Keratinocyte (primary cell): Measurements from ENCODE around the gene DPM2. TPM values are rescaled to one million over a fixed set of nuclear protein-coding genes. Genes with fewer than 3 reads are reported as not detected.

ENCODE experiments used
- DNase-seq: peaks from one replicate; pipeline ENCODE4 v3.0.0-alpha.2; 2011; ENCODE audit warnings: low read depth, missing footprints, low spot score
- FAIRE-seq: peaks from 2 replicates; lab custom pipeline; 2011; peaks lifted over from hg19 to GRCh38; lab: Jason Lieb, UNC
- H2AFZ ChIP-seq: 2 replicates; pipeline ENCODE4 v1.6.0; 2012; ENCODE audit warnings: low read length, control low read depth, inconsistent platforms; ENCODE audit not compliant: control insufficient read depth
- H3K27ac ChIP-seq: 2 replicates; pipeline ENCODE4 v1.5.1; 2011; ENCODE audit warnings: low read length; ENCODE audit not compliant: control insufficient read depth, insufficient read depth
- H3K27me3 ChIP-seq: 3 replicates; pipeline ENCODE4 v1.6.0; 2011; ENCODE audit warnings: low read length; ENCODE audit not compliant: control insufficient read depth, insufficient read depth; ENCODE audit errors: extremely low read depth
- H3K36me3 ChIP-seq, 2 experiments: 2 replicates in 1 of 2; 3 replicates in 1 of 2; pipeline ENCODE4 v1.5.1; 2011; ENCODE audit warnings: low read length in 2 of 2, mild to moderate bottlenecking in 1 of 2; ENCODE audit not compliant: control insufficient read depth in 2 of 2, insufficient read depth in 2 of 2; ENCODE audit errors: extremely low read depth in 1 of 2
- H3K4me1 ChIP-seq: 3 replicates; pipeline ENCODE4 v1.5.1; 2011; ENCODE audit warnings: low read length; ENCODE audit not compliant: control insufficient read depth, insufficient read depth; ENCODE audit errors: extremely low read depth
- H3K4me2 ChIP-seq: 3 replicates; pipeline ENCODE4 v1.6.0; 2011; ENCODE audit warnings: low read depth, low read length; ENCODE audit not compliant: control insufficient read depth, insufficient read depth; ENCODE audit errors: extremely low read depth
- H3K4me3 ChIP-seq, 3 experiments: fragments of 200-600 bp in 1 of 3; sonication (generic) in 1 of 3; 2 replicates in 2 of 3; 3 replicates in 1 of 3; pipeline ENCODE4 v1.5.1; 2011 to 2016; ENCODE audit warnings: low read length in 3 of 3, mild to moderate bottlenecking in 3 of 3, control low read depth in 2 of 3, inconsistent platforms in 1 of 3, low read depth in 1 of 3, mixed read lengths in 1 of 3, mixed run types in 1 of 3, moderate library complexity in 1 of 3; ENCODE audit not compliant: control insufficient read depth in 2 of 3, insufficient read depth in 2 of 3; ENCODE audit errors: extremely low read depth in 1 of 3
- H3K79me2 ChIP-seq: 2 replicates; pipeline ENCODE4 v1.6.0; 2012; ENCODE audit warnings: low read length; ENCODE audit not compliant: control insufficient read depth, insufficient read depth
- H3K9ac ChIP-seq: 3 replicates; pipeline ENCODE4 v1.6.0; 2011; ENCODE audit warnings: low read length; ENCODE audit not compliant: control insufficient read depth, insufficient read depth; ENCODE audit errors: extremely low read depth
- H3K9me1 ChIP-seq: 3 replicates; pipeline ENCODE4 v1.6.0; 2011; ENCODE audit warnings: low read length; ENCODE audit not compliant: control insufficient read depth, insufficient read depth; ENCODE audit errors: extremely low read depth
- H3K9me3 ChIP-seq: 2 replicates; pipeline ENCODE4 v1.5.1; 2012; ENCODE audit warnings: low read depth, low read length; ENCODE audit not compliant: control insufficient read depth
- H4K20me1 ChIP-seq: 3 replicates; pipeline ENCODE4 v1.6.0; 2011; ENCODE audit warnings: low read length; ENCODE audit not compliant: control insufficient read depth, insufficient read depth; ENCODE audit errors: extremely low read depth
- CTCF ChIP-seq, 3 experiments: IDR thresholded peaks in 1 of 3; conservative IDR thresholded peaks in 1 of 3; optimal IDR thresholded peaks in 1 of 3; 2 replicates in 2 of 3; 3 replicates in 1 of 3; pipeline versions ENCODE3 to v1.5.1; 2011; ENCODE audit warnings: low read length in 3 of 3, mild to moderate bottlenecking in 3 of 3, moderate library complexity in 2 of 3, control low read depth in 1 of 3, inconsistent platforms in 1 of 3; ENCODE audit not compliant: insufficient read depth in 2 of 3; ENCODE audit errors: extremely low read depth in 1 of 3
- EZH2 ChIP-seq: IDR thresholded peaks from one replicate; pipeline ENCODE4 v1.6.1; 2012; ENCODE audit warnings: inconsistent platforms, mild to moderate bottlenecking, low read length, moderate library complexity
- dilution Hi-C: fragments of 300-500 bp; cut with MboI; formaldehyde crosslinking; loops from one replicate; pipeline ENCODE4 v1.7.0; 2020; ENCODE audit warnings: low sequenced_read_pairs; ENCODE audit not compliant: extremely low pct_ligation_motif_present
- polyA plus RNA-seq, 5 experiments: library from polyadenylated mRNA; depleted of rRNA in 3 of 5; stranded (reverse) in 3 of 5; stranded (forward) in 1 of 5; unstranded in 1 of 5; fragments of >200 nt; gene quantifications; 1 replicate in 1 of 5; 2 replicates in 3 of 5; 3 replicates in 1 of 5; pipeline versions ENCODE4 v1.2.1 to v1.2.3, GENCODE V29; 2011 to 2012; ENCODE audit warnings: missing spikeins in 2 of 5, low read depth in 1 of 5, low replicate concordance in 1 of 5

Gene DPM2
- polyA plus RNA-seq, 1 donor (not counting 4 experiments of a cell fraction or from before 2014, with no cell fraction given), result 31.1 TPM

- Histone ChIP-seq H3K9me3 (no peaks in the 10 kb centered on the region), H3K9ac (no peak overlapping the region), H3K27ac (no peak overlapping the region), H3K4me1 (no peaks in the 10 kb centered on the region), H3K4me2 (no peak overlapping the region), H3K9me1 (no peaks in the 10 kb centered on the region), H3K27me3 (no peaks in the 10 kb centered on the region), H3K79me2 (no peaks in the 10 kb centered on the region), H4K20me1 (no peaks in the 10 kb centered on the region), H2AFZ (no peak overlapping the region), H3K4me3 (no peak overlapping the region), H3K36me3 (peaks cover 11 to 16% of the 10 kb centered on the region in 2 experiments)
- DNase-seq (no peak), FAIRE-seq (no peak)
- TF ChIP-seq CTCF (optimal IDR thresholded peaks at IDR 0.05 in 1 of 3, IDR thresholded peaks at IDR 0.05 in 1 of 3, conservative IDR thresholded peaks at IDR 0.05 in 1 of 3; ENCODE audit: extremely low read depth in 1 of 3, insufficient read depth in 2 of 3, low read length in 3 of 3) (no peak), EZH2 (no peak)
- dilution Hi-C loops, result no loop called here
These were observed 51.2 kb downstream of the DPM2 start for GRCh38 chr9:127886401-127886972.

GRCh38 chr9:127885508-127886281 is 52.0 kb downstream of the DPM2 start:
- no peaks in the 10 kb centered on the region for H3K9me1 ChIP-seq
- peaks cover 11 to 16% of the 10 kb centered on the region in 2 experiments for H3K36me3 ChIP-seq
- no peak overlapping the region for H3K9ac ChIP-seq
- no peak overlapping the region for H2AFZ ChIP-seq
- dilution Hi-C loops, result no loop called here
- no peaks in the 10 kb centered on the region for H3K27me3 ChIP-seq
- FAIRE-seq, result no peak
- H3K4me1 ChIP-seq, result no peaks in the 10 kb centered on the region
- H3K79me2 ChIP-seq, result no peaks in the 10 kb centered on the region
- DNase-seq, result no peak
- no peak overlapping the region for H3K4me3 ChIP-seq
- no peaks in the 10 kb centered on the region for H3K9me3 ChIP-seq
- H3K4me2 ChIP-seq, result no peak overlapping the region
- no peak overlapping the region for H3K27ac ChIP-seq
- TF ChIP-seq EZH2 (no peak), CTCF (optimal IDR thresholded peaks at IDR 0.05 in 1 of 3, IDR thresholded peaks at IDR 0.05 in 1 of 3, conservative IDR thresholded peaks at IDR 0.05 in 1 of 3; ENCODE audit: extremely low read depth in 1 of 3, insufficient read depth in 2 of 3, low read length in 3 of 3) (no peak)
- H4K20me1 ChIP-seq, result no peaks in the 10 kb centered on the region

Other genes with a start within 250 kb of the DPM2 start
- gene CFAP157, start 230.9 kb downstream of the DPM2 start, polyA plus RNA-seq, result 0.03 TPM in 1 of 3 replicates, not detected in the others
- gene PTRH1, start 222.2 kb downstream of the DPM2 start, polyA plus RNA-seq, result 14.3 to 25.2 TPM (median 14.9 TPM) in 3 replicates
- gene TTC16, start 221.8 kb downstream of the DPM2 start, polyA plus RNA-seq, result 0.03 to 0.05 TPM in 2 of 3 replicates, not detected in the other
- 2.3 to 5.9 TPM (median 4.1 TPM) in 3 replicates for gene TOR2A, start 202.6 kb downstream of the DPM2 start, polyA plus RNA-seq
- 0.12 to 0.21 TPM in 2 of 3 replicates, not detected in the other for gene SH2D3C, start 159.2 kb downstream of the DPM2 start, polyA plus RNA-seq
- 39.0 to 100.0 TPM (median 47.8 TPM) in 3 replicates for gene CDK9, start 151.8 kb downstream of the DPM2 start, polyA plus RNA-seq
- gene FPGS, start 135.0 kb downstream of the DPM2 start, polyA plus RNA-seq, result 38.2 to 65.0 TPM (median 56.3 TPM) in 3 replicates
- 0.22 to 0.86 TPM (median 0.33 TPM) in 3 replicates for gene ENG, start 83.2 kb downstream of the DPM2 start, polyA plus RNA-seq
- 40.2 to 53.8 TPM (median 46.5 TPM) in 3 replicates for gene AK1, start 60.2 kb downstream of the DPM2 start, polyA plus RNA-seq
- 20.1 to 55.8 TPM (median 21.1 TPM) in 3 replicates for gene ST6GALNAC6, start 38.3 kb downstream of the DPM2 start, polyA plus RNA-seq
- gene ST6GALNAC4, start 20.8 kb downstream of the DPM2 start, polyA plus RNA-seq, result 5.8 to 10.8 TPM (median 8.9 TPM) in 3 replicates
- gene PIP5KL1, start 7.1 kb downstream of the DPM2 start, polyA plus RNA-seq, result 2.4 to 5.2 TPM (median 4.4 TPM) in 3 replicates
- gene EEIG1, start 43.1 kb upstream of the DPM2 start, polyA plus RNA-seq, result 3.7 to 8.6 TPM (median 7.0 TPM) in 3 replicates
- 6.3 to 7.5 TPM (median 7.4 TPM) in 3 replicates for gene NAIF1, start 129.5 kb upstream of the DPM2 start, polyA plus RNA-seq
- 4.1 to 7.9 TPM (median 6.5 TPM) in 3 replicates for gene SLC25A25, start 130.4 kb upstream of the DPM2 start, polyA plus RNA-seq
- gene PTGES2, start 189.9 kb upstream of the DPM2 start, polyA plus RNA-seq, result 61.3 to 71.3 TPM (median 68.7 TPM) in 3 replicates
- 28.9 to 77.4 TPM (median 67.4 TPM) in 3 replicates for gene LCN2, start 211.6 kb upstream of the DPM2 start, polyA plus RNA-seq
- 35.9 to 89.0 TPM (median 50.9 TPM) in 3 replicates for gene BBLN, start 222.4 kb upstream of the DPM2 start, polyA plus RNA-seq